GM21786 (cell line): Measurements from ENCODE around the gene SPATA46.

Experiments used
- ATAC-seq: cut with Tn5 transposase; IDR thresholded peaks from one replicate; pipeline ENCODE4 v1.9.1; 2021; ENCODE audit not compliant: unreplicated experiment

The SPATA46 gene

GRCh38 chr1:162375463-162375862, 1.2 kb downstream of the SPATA46 start:
- ATAC-seq = no peak

- no peak for ATAC-seq
These were observed 2.2 kb downstream of the SPATA46 start for GRCh38 chr1:162374406-162374805.

- no peak for ATAC-seq
These were observed 3.0 kb downstream of the SPATA46 start for GRCh38 chr1:162373541-162374260.

- no peak for ATAC-seq
These were observed 3.6 kb downstream of the SPATA46 start for GRCh38 chr1:162373072-162373427.

GRCh38 chr1:162372159-162373071, 4.2 kb downstream of the SPATA46 start:
- no peak for ATAC-seq

- ATAC-seq = no peak
These were observed 5.0 kb downstream of the SPATA46 start for GRCh38 chr1:162371611-162372010.

- no peak for ATAC-seq
These were observed 5.9 kb downstream of the SPATA46 start for GRCh38 chr1:162370721-162371120.

- ATAC-seq = no peak
These were observed 6.5 kb downstream of the SPATA46 start for GRCh38 chr1:162370161-162370560.

GRCh38 chr1:162369571-162369970, 7.1 kb downstream of the SPATA46 start:
- ATAC-seq = no peak

GRCh38 chr1:162368451-162368850, 8.2 kb downstream of the SPATA46 start:
- no peak for ATAC-seq

- no peak for ATAC-seq
These were observed 8.9 kb downstream of the SPATA46 start for GRCh38 chr1:162367772-162368171.

GRCh38 chr1:162367073-162367472, 9.6 kb downstream of the SPATA46 start:
- no peak for ATAC-seq

- ATAC-seq = no peak
These were observed 10.0 kb downstream of the SPATA46 start for GRCh38 chr1:162366671-162367070.

GRCh38 chr1:162366149-162366548, 10.5 kb downstream of the SPATA46 start:
- no peak for ATAC-seq

- ATAC-seq = no peak
These were observed 11.2 kb downstream of the SPATA46 start for GRCh38 chr1:162365284-162366020.

GRCh38 chr1:162364498-162364897, 12.2 kb downstream of the SPATA46 start:
- no peak for ATAC-seq

- ATAC-seq = no peak
These were observed 12.8 kb downstream of the SPATA46 start for GRCh38 chr1:162363823-162364222.

GRCh38 chr1:162361349-162361748, 15.3 kb downstream of the SPATA46 start:
- ATAC-seq = peak; percentile 42

- ATAC-seq = no peak
These were observed 15.8 kb downstream of the SPATA46 start for GRCh38 chr1:162360874-162361260.

GRCh38 chr1:162360237-162360873, 16.3 kb downstream of the SPATA46 start:
- no peak for ATAC-seq
